Smooth muscle cell (in vitro differentiated cells): ENCODE results near the gene UFC1. TPM values are rescaled to one million over a fixed set of nuclear protein-coding genes. Genes with fewer than 3 reads are reported as not detected.

Experiments
- DNase-seq: peaks from one replicate; lab custom pipeline; 2025; ENCODE audit not compliant: unreplicated experiment; lab: John Stamatoyannopoulos, UW
- H2AFZ ChIP-seq: fragments of 200-600 bp; sonication (generic); 2 replicates; pipeline ENCODE4 v1.6.0; 2016; ENCODE audit warnings: antibody characterized with exemption, low read depth, mild to moderate bottlenecking
- H3F3A ChIP-seq: fragments of 200-600 bp; sonication (generic); 2 replicates; pipeline ENCODE4 v1.6.0; 2017; ENCODE audit warnings: antibody characterized with exemption, low read depth
- H3K27ac ChIP-seq: fragments of 200-600 bp; sonication (generic); 2 replicates; pipeline ENCODE4 v1.5.1; 2016; ENCODE audit warnings: low read depth, mild to moderate bottlenecking
- H3K27me3 ChIP-seq: fragments of 200-600 bp; sonication (generic); 2 replicates; pipeline ENCODE4 v1.6.1; 2016; ENCODE audit warnings: low read depth, mild to moderate bottlenecking
- H3K36me3 ChIP-seq: fragments of 200-600 bp; sonication (generic); 2 replicates; pipeline ENCODE4 v1.5.1; 2016; ENCODE audit warnings: low read depth
- H3K4me1 ChIP-seq: fragments of 200-600 bp; sonication (generic); 2 replicates; pipeline ENCODE4 v1.5.1; 2016; ENCODE audit warnings: low read depth
- H3K4me2 ChIP-seq: fragments of 200-600 bp; sonication (generic); 2 replicates; pipeline ENCODE4 v1.6.0; 2016; ENCODE audit warnings: mild to moderate bottlenecking
- H3K4me3 ChIP-seq: fragments of 200-600 bp; sonication (generic); 2 replicates; pipeline ENCODE4 v1.5.1; 2016; ENCODE audit warnings: mild to moderate bottlenecking
- H3K79me2 ChIP-seq: fragments of 200-600 bp; sonication (generic); 2 replicates; pipeline ENCODE4 v1.6.0; 2016; ENCODE audit warnings: low read depth, mild to moderate bottlenecking
- H3K9ac ChIP-seq: fragments of 200-600 bp; sonication (generic); 2 replicates; pipeline ENCODE4 v1.6.0; 2016; ENCODE audit warnings: low read depth
- H3K9me3 ChIP-seq: fragments of 200-600 bp; sonication (generic); replicated peaks from 2 replicates; pipeline ENCODE4 v1.5.1; 2016; ENCODE audit warnings: low read depth
- H4K20me1 ChIP-seq: fragments of 200-600 bp; sonication (generic); 2 replicates; pipeline ENCODE4 v1.6.0; 2016; ENCODE audit warnings: low read depth
- CTCF ChIP-seq: fragments of 200-600 bp; sonication (generic); IDR thresholded peaks from 2 replicates; pipeline ENCODE4 v1.5.1; 2017; ENCODE audit warnings: borderline replicate concordance, mild to moderate bottlenecking, antibody characterized with exemption; ENCODE audit not compliant: insufficient read depth, poor library complexity, severe bottlenecking
- WGBS: methylation state at CpG from one replicate; pipeline ENCODE4 v1.1.7; 2016; ENCODE audit warnings: low lambda C conversion rate; 5-methylcytosine and 5-hydroxymethylcytosine counted together
- polyA plus RNA-seq: library from polyadenylated mRNA; unstranded; fragments of >200 nt; fragmentation: Nextera tagmentation; extraction: Ambion mirVana; gene quantifications from 2 replicates; pipeline ENCODE4 v1.2.1, GENCODE V29; 2016
- total RNA-seq: library from RNA; depleted of rRNA; stranded (reverse); fragments of >200 nt; gene quantifications from 2 replicates; pipeline ENCODE4 v1.2.3, GENCODE V29; 2014

UFC1 gene
- total and polyA plus RNA-seq, 2 experiments from 2014 or later, result 57.1 to 81.5 TPM

- H3K4me1 ChIP-seq, result peaks cover 7% of the 10 kb centered on the region
- no peak overlapping the region for H3K4me3 ChIP-seq
- H3K9me3 ChIP-seq, result no peaks in the 10 kb centered on the region
- no peak for DNase-seq
- no peaks in the 10 kb centered on the region for H3F3A ChIP-seq
- TF ChIP-seq CTCF, result peak; percentile 17
- H2AFZ ChIP-seq, result no peak overlapping the region
- H4K20me1 ChIP-seq, result no peaks in the 10 kb centered on the region
- H3K27me3 ChIP-seq, result no peaks in the 10 kb centered on the region
- H3K36me3 ChIP-seq, result no peaks in the 10 kb centered on the region
- WGBS, result 73% methylated on average over 1 of the region's 1 CpG
- no peak overlapping the region for H3K4me2 ChIP-seq
- H3K27ac ChIP-seq, result no peak overlapping the region
- no peak overlapping the region for H3K9ac ChIP-seq
- peaks cover 10% of the 10 kb centered on the region for H3K79me2 ChIP-seq
Observed at GRCh38 chr1:161180639-161181038, 26.9 kb downstream of the UFC1 start.

- no peaks in the 10 kb centered on the region for H3K4me1 ChIP-seq
- no peaks in the 10 kb centered on the region for H3K79me2 ChIP-seq
- no peaks in the 10 kb centered on the region for H3F3A ChIP-seq
- no peak for DNase-seq
- no peaks in the 10 kb centered on the region for H4K20me1 ChIP-seq
- no peak overlapping the region for H3K9ac ChIP-seq
- H3K27me3 ChIP-seq, result no peaks in the 10 kb centered on the region
- H2AFZ ChIP-seq, result no peak overlapping the region
- 92% methylated on average over 1 of the region's 1 CpG for WGBS
- no peak overlapping the region for H3K4me2 ChIP-seq
- no peaks in the 10 kb centered on the region for H3K36me3 ChIP-seq
- no peaks in the 10 kb centered on the region for H3K9me3 ChIP-seq
- no peak overlapping the region for H3K27ac ChIP-seq
- no peak overlapping the region for H3K4me3 ChIP-seq
- TF ChIP-seq CTCF, result no peak
Observed at GRCh38 chr1:161182214-161182613, 28.4 kb downstream of the UFC1 start.

GRCh38 chr1:161185282-161185682, 31.5 kb downstream of the UFC1 start:
- Histone ChIP-seq H3K79me2 (no peaks in the 10 kb centered on the region), H4K20me1 (no peaks in the 10 kb centered on the region), H3K4me1 (no peaks in the 10 kb centered on the region), H3K9ac (no peak overlapping the region), H3K9me3 (no peaks in the 10 kb centered on the region), H3F3A (no peaks in the 10 kb centered on the region), H3K27me3 (no peaks in the 10 kb centered on the region), H3K27ac (peak overlapping the region; percentile 0), H3K4me3 (no peak overlapping the region), H2AFZ (no peak overlapping the region), H3K4me2 (peak overlapping the region; percentile 53), H3K36me3 (no peaks in the 10 kb centered on the region)
- TF ChIP-seq CTCF, result no peak
- 23% methylated on average over 3 of the region's 3 CpGs for WGBS
- DNase-seq, result no peak

GRCh38 chr1:161185732-161186311, 32.0 kb downstream of the UFC1 start:
- H3K4me3 ChIP-seq, result no peak overlapping the region
- peak overlapping the region; percentile 53 for H3K4me2 ChIP-seq
- no peak overlapping the region for H3K9ac ChIP-seq
- no peaks in the 10 kb centered on the region for H3F3A ChIP-seq
- H3K79me2 ChIP-seq, result no peaks in the 10 kb centered on the region
- H3K36me3 ChIP-seq, result no peaks in the 10 kb centered on the region
- H2AFZ ChIP-seq, result no peak overlapping the region
- no peak for TF ChIP-seq CTCF
- peak overlapping the region; percentile 0 for H3K27ac ChIP-seq
- WGBS, result 59% methylated on average over 2 of the region's 2 CpGs
- H3K9me3 ChIP-seq, result no peaks in the 10 kb centered on the region
- H3K4me1 ChIP-seq, result no peaks in the 10 kb centered on the region
- DNase-seq, result no peak
- H4K20me1 ChIP-seq, result no peaks in the 10 kb centered on the region
- no peaks in the 10 kb centered on the region for H3K27me3 ChIP-seq
